ENCODE measurements around the gene FAM174C. TPM values are rescaled to one million over a fixed set of nuclear protein-coding genes. Genes with fewer than 3 reads are reported as not detected.

FAM174C gene
- total RNA-seq, 1 donor from 2014 or later = 30.0 TPM

DNA sequence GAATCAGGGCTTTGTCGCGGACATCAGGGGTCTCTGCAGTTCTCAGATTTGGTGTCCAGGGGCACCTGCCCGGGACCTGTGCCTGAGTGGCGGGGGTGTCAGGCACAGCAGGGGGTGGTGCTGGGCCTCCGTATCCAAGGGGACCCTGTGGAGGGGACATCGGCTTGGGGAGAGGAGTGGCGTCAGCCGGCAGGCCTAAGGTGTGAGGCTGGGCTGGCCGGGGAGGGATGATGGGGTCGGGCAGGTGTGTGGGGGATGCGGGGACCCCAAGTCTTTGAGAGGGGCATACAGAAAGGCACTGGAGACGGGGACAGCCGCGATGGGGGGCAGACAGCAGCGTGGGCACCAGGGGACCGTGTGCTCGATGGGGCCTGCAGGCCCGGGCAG, 12.9 kb downstream of the FAM174C start:
- H3K4me3 Mint-ChIP-seq (ENCODE audit: low read depth) = peak overlapping the region; percentile 37

GRCh38 chr19:1288833-1289685, 13.7 kb downstream of the FAM174C start:
- Mint-ChIP-seq H3K36me3 (ENCODE audit: insufficient read depth) (no peaks in the 10 kb centered on the region), H3K27me3 (peaks cover 2% of the 10 kb centered on the region), H3K4me3 (ENCODE audit: low read depth) (no peak overlapping the region), H3K9me3 (ENCODE audit: low read depth) (no peaks in the 10 kb centered on the region), H3K27ac (no peak overlapping the region), H3K4me1 (ENCODE audit: low read depth) (peaks cover 9% of the 10 kb centered on the region)
- no peak for DNase-seq (ENCODE audit: low spot score, unreplicated experiment)
- TF ChIP-seq, protein P1, sequence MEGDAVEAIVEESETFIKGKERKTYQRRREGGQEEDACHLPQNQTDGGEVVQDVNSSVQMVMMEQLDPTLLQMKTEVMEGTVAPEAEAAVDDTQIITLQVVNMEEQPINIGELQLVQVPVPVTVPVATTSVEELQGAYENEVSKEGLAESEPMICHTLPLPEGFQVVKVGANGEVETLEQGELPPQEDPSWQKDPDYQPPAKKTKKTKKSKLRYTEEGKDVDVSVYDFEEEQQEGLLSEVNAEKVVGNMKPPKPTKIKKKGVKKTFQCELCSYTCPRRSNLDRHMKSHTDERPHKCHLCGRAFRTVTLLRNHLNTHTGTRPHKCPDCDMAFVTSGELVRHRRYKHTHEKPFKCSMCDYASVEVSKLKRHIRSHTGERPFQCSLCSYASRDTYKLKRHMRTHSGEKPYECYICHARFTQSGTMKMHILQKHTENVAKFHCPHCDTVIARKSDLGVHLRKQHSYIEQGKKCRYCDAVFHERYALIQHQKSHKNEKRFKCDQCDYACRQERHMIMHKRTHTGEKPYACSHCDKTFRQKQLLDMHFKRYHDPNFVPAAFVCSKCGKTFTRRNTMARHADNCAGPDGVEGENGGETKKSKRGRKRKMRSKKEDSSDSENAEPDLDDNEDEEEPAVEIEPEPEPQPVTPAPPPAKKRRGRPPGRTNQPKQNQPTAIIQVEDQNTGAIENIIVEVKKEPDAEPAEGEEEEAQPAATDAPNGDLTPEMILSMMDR (IDR thresholded peaks at IDR 0.05; ENCODE audit: unreplicated experiment) = no peak

More for the DNA sequence above, 12.9 kb downstream of the FAM174C start:
- H3K36me3 Mint-ChIP-seq (ENCODE audit: insufficient read depth) = no peaks in the 10 kb centered on the region
- TF ChIP-seq, protein P1 (IDR thresholded peaks at IDR 0.05; ENCODE audit: unreplicated experiment) = no peak
- no peak overlapping the region for H3K27ac Mint-ChIP-seq
- H3K4me1 Mint-ChIP-seq (ENCODE audit: low read depth) = peaks cover 9% of the 10 kb centered on the region
- no peaks in the 10 kb centered on the region for H3K9me3 Mint-ChIP-seq (ENCODE audit: low read depth)
- H3K27me3 Mint-ChIP-seq = peaks cover 2% of the 10 kb centered on the region
- DNase-seq (ENCODE audit: low spot score, unreplicated experiment) = no peak

- no peaks in the 10 kb centered on the region for H3K36me3 Mint-ChIP-seq (ENCODE audit: insufficient read depth)
- peaks cover 5% of the 10 kb centered on the region for H3K4me1 Mint-ChIP-seq (ENCODE audit: low read depth)
- no peak overlapping the region for H3K27ac Mint-ChIP-seq
- DNase-seq (ENCODE audit: low spot score, unreplicated experiment) = no peak
- no peak overlapping the region for H3K4me3 Mint-ChIP-seq (ENCODE audit: low read depth)
- TF ChIP-seq, protein P1 (IDR thresholded peaks at IDR 0.05; ENCODE audit: unreplicated experiment) = no peak
- H3K27me3 Mint-ChIP-seq = peaks cover 2% of the 10 kb centered on the region
- no peaks in the 10 kb centered on the region for H3K9me3 Mint-ChIP-seq (ENCODE audit: low read depth)
These were observed 14.3 kb downstream of the FAM174C start for GRCh38 chr19:1289686-1290025.

DNA sequence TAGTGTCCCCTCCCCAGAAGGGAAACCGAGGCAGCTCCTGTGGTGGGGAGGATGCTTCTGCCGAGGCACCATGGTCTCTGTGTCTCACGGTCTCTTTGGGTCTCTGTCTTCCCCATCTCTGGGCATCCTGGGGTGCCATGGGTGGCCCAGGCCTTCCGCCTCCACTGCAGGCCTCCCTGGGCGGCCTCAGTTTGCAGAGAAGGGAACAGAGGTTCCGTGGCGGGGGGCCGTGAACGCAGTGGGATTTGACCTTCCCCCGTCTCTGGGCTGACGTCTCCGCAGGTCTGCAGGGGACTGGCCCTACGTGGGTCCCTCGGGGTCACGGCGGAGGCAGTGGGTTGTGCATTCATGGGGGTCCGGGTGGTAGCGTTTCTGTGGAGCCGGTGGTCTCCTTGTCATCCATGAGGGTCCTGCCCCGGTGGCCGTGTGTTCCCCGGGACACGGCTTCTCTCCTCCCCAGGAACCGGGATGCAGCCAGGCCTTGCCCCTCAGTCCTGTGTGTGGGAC, 14.9 kb downstream of the FAM174C start:
- Mint-ChIP-seq H3K27me3 (no peaks in the 10 kb centered on the region), H3K27ac (no peak overlapping the region), H3K4me1 (ENCODE audit: low read depth) (peaks cover 2% of the 10 kb centered on the region), H3K36me3 (ENCODE audit: insufficient read depth) (no peaks in the 10 kb centered on the region), H3K4me3 (ENCODE audit: low read depth) (no peak overlapping the region), H3K9me3 (ENCODE audit: low read depth) (no peaks in the 10 kb centered on the region)
- TF ChIP-seq, protein P1 (IDR thresholded peaks at IDR 0.05; ENCODE audit: unreplicated experiment) = no peak
- no peak for DNase-seq (ENCODE audit: low spot score, unreplicated experiment)

DNA sequence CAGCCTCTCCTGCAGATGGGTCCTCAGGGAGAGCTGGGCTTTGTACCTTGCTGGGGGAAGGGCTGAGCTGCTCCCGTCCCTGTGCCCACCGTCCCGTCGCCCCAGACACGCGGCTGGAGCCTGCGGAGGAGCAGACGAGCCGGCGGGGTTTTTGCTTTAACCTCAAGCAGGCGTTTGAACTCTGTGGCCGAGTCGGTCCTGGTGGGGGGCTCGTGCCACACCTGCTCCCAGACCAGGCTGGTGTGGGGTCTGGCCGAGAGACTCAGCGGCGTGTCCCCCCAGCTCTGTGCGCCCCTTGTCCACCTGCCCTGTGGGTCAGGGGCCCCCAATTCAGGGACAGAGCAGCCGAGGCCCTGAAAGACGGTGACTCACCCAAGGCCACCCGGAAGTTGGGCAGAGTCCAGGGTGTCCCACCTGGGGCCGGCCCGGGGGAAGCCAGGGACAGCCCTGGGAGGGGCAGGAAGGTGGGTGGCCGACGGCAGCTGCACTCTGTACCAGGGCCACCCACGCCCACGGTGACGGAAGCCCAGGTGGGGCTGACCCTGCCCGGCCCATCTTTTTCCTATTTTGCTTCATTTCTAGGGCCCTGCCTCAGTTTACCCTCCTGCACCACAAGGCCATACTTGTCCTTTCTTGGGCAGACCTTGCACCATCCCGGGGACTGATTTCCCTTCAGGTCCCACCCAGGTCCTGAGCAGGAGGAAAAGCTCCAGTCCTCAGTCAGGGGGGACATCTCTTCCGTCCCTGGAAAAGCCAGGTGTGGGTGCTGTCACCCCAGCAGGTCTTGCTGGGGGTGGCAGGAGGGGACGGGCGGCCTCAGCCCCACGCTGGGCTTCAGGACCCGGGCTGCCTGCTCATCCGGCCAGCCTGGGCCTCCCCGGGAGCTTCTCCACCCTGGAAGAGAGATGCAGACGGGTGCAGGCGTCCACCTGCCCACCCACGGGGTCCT, 15.6 kb downstream of the FAM174C start:
- H3K4me1 Mint-ChIP-seq (ENCODE audit: low read depth) = peaks cover 2% of the 10 kb centered on the region
- no peak overlapping the region for H3K27ac Mint-ChIP-seq
- TF ChIP-seq, protein P1 (IDR thresholded peaks at IDR 0.05; ENCODE audit: unreplicated experiment) = no peak
- no peaks in the 10 kb centered on the region for H3K9me3 Mint-ChIP-seq (ENCODE audit: low read depth)
- DNase-seq (ENCODE audit: low spot score, unreplicated experiment) = no peak
- H3K27me3 Mint-ChIP-seq = no peaks in the 10 kb centered on the region
- H3K36me3 Mint-ChIP-seq (ENCODE audit: insufficient read depth) = no peaks in the 10 kb centered on the region
- H3K4me3 Mint-ChIP-seq (ENCODE audit: low read depth) = no peak overlapping the region

Data from progenitor cell of endocrine pancreas (in vitro differentiated cells).